Neural progenitor cell (in vitro differentiated cells): ENCODE measurements around the gene PCDHGB3.
A peak's percentile ranks its signal among the peaks of the same experiment; 100 is the strongest.
"Not testable (repeated sequence)": the region's sequence is repeated elsewhere in the genome, so short reads cannot be mapped to it uniquely, and the experiment has no call there.

ENCODE experiments used
- EZH2 ChIP-seq: fragments of 200-600 bp; sonication (generic); IDR thresholded peaks from 2 replicates; pipeline ENCODE4 v1.6.1; 2017; ENCODE audit warnings: antibody characterized with exemption, mild to moderate bottlenecking, moderate library complexity
- TF ChIP-seq, protein P1 (sequence below): fragments of 200-600 bp; sonication (generic); IDR thresholded peaks from 2 replicates; pipeline ENCODE4 v1.5.1; 2017; ENCODE audit warnings: antibody characterized with exemption, mild to moderate bottlenecking

DNA sequence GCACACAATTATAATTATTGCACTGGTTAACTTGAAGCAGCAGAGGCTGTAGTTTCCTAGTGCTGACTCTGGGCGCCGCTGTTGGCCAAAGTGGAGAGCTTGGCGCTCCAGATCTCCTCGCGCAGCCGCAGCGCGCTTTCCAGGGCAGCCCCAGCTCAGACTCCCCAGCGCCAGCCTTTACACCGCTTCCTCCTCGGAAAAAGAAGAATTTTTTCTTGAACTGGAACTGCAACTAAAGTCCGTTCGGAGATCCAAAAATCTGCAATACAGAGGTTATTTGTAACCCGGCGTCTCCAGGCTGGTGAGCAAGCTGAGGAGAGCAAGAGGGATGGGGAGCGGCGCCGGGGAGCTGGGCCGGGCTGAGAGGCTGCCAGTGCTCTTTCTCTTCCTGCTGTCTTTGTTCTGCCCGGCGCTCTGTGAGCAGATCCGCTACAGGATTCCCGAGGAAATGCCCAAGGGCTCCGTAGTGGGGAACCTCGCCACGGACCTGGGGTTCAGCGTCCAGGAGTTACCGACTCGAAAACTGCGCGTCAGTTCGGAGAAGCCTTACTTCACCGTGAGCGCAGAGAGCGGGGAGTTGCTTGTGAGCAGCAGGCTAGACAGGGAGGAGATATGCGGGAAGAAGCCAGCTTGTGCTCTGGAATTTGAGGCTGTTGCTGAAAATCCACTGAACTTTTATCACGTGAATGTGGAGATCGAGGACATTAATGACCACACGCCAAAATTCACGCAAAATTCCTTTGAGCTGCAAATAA is 17.7 kb downstream of the PCDHGB3 start, which contains the start of gene PCDHGB4:
- TF ChIP-seq, protein P1, sequence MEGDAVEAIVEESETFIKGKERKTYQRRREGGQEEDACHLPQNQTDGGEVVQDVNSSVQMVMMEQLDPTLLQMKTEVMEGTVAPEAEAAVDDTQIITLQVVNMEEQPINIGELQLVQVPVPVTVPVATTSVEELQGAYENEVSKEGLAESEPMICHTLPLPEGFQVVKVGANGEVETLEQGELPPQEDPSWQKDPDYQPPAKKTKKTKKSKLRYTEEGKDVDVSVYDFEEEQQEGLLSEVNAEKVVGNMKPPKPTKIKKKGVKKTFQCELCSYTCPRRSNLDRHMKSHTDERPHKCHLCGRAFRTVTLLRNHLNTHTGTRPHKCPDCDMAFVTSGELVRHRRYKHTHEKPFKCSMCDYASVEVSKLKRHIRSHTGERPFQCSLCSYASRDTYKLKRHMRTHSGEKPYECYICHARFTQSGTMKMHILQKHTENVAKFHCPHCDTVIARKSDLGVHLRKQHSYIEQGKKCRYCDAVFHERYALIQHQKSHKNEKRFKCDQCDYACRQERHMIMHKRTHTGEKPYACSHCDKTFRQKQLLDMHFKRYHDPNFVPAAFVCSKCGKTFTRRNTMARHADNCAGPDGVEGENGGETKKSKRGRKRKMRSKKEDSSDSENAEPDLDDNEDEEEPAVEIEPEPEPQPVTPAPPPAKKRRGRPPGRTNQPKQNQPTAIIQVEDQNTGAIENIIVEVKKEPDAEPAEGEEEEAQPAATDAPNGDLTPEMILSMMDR, result peak; percentile 66
- TF ChIP-seq EZH2, result not testable (repeated sequence)
